HG03066 (cell line): Measurements from ENCODE around the gene ISG20L2.
A peak's percentile ranks its signal among the peaks of the same experiment; 100 is the strongest.

Source experiments
- ATAC-seq: cut with Tn5 transposase; IDR thresholded peaks from one replicate; pipeline ENCODE4 v1.9.1; 2021; ENCODE audit warnings: low read depth; ENCODE audit not compliant: unreplicated experiment

The ISG20L2 gene

DNA sequence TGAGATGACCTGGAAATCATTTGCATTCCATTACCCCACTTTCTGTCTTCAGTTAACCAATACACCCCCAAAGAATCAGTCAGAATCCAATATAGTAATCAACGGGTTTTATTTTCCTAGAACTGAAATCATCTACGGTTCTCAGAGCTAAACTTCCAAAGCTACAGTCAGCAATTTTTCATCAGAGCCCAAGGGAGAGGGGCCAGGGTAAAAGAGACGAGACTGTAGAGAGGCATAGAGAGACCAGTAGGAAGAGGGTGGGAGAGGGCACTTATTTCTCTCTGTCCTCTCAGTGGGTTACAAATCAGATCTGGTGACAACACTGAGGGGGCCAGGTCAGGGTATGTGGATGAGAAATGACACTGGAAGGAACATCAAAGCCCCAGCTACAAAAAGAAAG lies 13.5 kb upstream of the ISG20L2 start:
- no peak for ATAC-seq

DNA sequence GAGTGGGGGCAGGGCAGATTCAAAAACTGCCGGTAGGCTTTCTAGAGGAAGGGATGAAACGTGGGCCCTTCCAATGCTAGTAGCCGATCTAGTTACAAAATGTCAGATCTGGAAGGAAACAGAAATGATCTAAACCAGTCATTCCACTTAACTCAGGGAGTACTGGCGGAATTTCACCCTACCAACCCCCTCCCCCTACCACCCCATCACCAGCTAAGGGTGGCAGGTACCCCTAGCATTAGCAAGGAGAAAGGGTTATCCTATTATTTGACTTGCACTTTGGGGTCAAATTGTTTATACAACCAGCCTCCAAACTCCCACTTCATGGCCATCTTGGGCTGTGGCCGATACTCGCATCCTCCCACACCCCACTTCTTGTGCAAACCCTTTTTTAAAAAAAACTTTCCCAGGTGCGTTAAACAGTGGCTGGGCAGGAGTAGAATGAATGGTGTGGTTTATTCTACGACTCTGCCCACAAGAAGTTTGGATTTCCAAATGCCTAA lies 13.0 kb upstream of the ISG20L2 start:
- peak; percentile 2 for ATAC-seq

DNA sequence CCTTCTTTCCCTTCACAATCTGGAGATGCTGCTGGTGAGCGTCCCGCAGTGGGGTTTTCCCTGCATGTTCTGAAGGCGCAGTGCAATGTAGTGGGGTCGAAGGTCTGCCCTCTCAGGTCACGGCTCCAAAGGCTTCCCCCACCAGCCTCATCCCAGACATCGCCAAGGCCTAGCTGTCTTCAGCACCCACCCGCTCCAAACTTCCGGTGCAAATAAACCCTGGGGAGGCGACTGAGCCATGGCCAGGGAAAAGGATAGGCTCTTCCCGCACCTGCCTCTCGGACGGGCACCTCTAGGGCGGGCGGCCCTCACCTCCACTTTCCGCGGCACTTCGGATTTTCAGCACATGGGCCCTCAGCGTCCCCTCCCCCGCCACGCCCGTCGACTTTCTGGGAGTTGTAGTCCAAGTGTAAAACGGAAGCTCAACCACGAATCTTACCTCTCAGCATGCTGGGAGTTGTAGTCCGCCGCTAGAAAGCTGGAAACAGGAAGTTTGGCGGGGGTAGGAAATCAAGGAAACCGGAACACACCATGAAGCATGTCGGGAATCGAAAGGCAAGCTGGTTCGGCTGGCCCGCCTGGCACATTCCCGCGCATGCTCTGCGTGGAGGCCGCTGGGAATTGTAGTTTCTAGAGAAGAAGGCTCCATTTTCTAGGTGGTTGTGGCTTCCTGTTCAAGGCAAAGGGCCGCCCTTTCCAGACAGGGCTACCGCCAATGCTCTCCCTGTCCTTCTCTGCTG lies 12.3 kb upstream of the ISG20L2 start, which contains the start of gene MRPL24:
MRPL24 (minus strand) TSS at position 348 of the 740 bp plus-strand sequence. CDS start 2,384 bp downstream, outside the sequence.
- ATAC-seq: peak; percentile 79

DNA sequence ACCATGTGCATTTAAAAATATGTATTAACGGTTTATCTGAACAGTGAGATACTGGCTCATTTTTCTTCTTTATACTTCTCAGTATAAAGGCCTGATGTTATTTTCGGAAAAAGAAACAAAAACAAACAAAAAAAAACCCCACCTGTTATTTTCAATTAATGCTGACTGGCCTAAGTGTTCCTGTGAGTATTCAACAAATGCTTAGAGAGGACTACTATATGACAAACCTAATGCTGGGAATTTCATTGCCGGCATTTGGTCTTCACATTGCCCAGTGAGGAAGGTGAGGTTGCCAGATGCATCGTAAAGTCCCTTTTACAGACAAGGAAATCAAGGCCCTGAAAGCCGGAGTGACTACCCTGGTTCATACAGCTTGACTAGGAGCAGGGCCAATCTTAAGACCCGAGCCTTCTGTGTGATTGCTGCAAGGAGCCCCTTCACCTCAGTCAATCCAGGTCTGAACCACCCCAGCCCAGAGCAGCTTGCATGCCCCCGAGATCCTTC lies 11.7 kb upstream of the ISG20L2 start:
- no peak for ATAC-seq

DNA sequence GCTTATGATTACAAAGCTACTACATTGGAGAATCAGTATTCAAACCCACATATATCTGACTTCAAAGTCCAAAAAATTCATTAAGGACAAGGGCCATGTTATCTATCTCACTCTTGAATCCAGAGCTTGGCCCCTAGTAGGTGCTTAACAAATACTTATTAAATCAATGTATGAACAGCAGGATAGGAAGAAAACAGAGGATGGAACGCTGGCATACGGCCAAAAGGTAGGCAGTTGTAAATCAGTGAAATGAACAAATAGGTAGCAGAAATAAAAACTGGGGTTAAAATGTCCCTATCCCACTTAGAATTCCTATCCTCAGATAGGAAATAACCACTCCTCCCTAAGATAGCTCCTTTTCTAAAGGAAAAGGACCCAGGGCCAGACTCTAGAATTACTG lies 10.3 kb upstream of the ISG20L2 start:
- ATAC-seq: no peak

DNA sequence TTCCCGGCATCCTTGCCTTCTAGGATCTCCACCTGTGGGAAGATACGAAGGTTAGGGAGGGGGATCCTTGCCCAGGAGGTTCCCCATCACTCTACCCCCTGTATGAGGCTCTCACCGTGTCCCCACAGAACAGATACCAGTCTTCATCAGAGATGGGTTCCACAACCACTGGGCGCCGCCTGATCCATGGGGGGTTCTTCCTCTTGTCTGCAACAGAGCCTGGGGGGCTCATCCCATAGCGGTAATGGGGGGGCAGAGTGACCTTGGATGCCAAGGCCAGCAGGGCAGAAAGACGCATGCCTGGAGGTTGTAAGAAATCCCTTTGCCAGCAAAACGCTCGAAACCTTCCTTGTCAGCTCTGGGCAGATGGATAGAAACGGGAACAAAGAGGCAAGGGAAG lies 9.8 kb upstream of the ISG20L2 start:
- no peak for ATAC-seq

DNA sequence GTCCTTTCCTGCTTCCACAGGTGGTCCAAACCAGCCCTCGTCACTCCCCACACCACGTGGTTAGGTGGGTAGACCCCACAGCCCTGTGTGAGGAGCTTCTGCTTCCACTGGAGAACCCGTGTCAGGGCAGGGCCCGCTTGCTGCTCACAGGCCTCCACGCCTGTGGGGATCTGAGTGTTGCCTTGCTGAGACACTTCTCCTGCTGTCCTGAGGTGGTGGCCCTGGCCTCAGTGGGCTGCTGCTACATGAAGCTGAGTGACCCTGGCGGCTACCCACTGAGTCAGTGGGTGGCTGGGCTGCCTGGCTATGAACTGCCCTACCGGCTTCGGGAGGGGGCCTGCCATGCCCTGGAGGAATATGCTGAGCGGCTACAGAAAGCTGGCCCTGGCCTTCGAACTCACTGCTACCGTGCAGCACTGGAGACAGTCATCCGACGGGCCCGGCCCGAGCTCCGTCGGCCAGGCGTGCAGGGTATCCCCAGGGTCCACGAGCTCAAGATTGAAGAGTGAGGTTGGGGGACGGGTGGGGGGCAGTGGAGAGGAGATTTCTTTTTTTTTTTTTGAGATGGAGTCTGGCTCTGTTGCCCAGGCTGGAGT lies 5.5 kb upstream of the ISG20L2 start:
- no peak for ATAC-seq

DNA sequence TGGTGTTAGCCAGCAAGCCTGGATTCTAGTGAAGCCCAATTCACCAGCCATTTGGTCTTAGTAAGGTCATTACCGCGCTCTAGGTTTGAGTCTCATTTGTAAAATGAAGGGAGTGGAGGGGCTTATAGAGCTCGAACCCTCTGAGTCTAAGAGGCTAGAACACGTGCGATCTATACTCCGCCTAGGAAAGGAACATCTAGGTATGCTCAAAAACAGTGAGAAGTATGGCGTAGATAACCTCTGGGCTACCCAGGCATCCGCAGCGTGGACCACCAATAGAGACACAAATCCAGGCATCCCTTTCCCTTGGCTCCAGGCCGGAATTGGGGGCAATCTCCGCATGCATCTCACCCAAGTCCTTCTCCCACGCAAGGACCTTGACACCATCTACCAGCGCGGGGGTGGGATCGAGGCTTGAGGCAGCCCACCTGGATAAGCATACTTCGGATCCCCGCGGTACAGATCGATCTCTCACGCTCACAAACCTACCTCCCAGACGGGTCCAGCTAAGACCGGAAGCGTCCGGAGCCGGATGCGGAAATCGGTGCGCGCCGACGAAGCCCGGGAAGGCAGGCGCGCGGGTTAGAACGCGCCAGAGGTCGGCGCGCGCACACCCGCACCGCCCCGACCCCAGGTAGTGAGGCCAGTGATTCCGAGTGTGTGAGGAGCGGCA lies 504 bp downstream of the ISG20L2 start, which contains the start of gene METTL25B:
METTL25B (plus strand) TSS at position 544 of the 673 bp plus-strand sequence. CDS start 636 bp downstream, outside the sequence.
- ATAC-seq: peak; percentile 63

DNA sequence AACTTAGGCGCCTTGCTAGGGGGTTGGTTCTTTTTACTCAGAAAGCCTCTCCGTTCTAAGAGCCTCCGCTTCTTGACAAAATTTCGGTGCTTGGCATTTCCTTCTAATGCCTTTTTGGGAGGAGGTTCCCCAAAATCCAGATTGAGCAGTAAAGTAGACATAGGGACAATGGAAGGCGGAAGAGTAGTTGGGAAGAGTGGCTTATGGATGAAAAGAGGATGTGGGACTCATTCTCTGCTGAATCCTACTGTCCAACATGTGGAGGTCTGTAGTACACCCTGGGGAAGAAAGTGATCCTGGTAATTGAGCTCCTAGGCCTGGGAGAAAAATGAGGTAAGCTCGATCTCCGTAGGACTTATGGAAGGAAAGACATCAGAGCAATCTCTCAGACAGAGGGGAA lies 1.1 kb downstream of the ISG20L2 start:
- ATAC-seq: no peak

DNA sequence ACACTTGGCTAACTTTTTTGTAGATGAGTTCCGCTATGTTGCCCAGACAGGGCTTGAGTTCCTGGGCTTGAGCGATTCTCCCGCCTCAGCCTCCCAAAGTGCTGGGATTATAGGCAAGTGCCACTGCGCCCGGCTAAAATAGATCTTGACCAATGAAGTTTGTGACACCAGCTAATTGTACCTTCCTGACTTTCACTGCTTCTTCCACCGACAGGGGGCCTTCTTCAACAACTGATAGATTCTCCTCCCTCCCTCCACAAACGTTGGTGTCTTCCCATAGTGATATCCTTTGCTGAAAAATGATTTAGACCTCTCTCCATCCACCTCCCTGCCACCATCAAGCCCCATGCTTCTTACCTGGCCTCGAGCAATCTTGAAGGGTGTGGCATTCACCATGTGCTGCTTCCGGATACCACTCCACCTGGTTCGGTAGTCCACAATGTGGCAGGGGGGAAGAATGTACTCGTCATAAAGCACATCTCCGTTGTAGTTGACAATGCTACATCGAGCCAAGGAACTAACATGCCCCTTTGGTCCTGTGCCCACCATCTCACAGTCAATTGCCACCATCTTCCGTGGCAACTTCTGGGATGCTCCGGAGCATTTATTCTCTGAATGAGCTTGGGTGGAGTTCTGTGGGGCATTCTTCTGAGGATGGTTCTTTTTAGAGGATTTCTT lies 1.9 kb downstream of the ISG20L2 start:
- no peak for ATAC-seq

DNA sequence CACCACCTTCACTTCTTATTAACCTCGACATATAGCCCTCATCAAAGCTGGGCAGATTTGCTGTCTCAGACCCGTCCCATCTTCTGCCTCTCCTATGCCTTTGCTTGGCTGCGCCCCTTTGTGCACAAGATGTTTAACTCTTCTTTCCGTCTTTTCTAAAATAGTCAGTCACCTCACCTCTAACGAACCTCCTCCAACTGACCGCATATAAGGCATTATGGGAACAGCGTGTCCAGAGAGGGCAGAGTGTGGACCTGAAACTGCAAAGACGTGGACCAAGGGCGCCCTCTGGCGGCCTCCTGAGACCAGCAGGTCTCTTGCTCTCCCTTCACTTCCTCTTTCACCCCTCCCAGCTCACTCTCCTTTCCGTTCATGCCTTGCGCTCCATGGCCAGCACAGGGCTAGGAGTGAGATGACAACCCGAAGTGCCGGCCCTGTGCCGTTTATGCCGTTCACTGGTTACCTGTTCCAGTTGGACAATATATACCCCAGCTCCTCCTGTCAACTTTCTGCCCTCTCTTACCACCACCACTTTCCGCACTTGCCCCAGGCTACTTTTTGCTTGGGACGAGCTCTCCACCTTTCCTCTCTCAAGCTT lies 2.8 kb downstream of the ISG20L2 start:
- ATAC-seq: peak; percentile 37

DNA sequence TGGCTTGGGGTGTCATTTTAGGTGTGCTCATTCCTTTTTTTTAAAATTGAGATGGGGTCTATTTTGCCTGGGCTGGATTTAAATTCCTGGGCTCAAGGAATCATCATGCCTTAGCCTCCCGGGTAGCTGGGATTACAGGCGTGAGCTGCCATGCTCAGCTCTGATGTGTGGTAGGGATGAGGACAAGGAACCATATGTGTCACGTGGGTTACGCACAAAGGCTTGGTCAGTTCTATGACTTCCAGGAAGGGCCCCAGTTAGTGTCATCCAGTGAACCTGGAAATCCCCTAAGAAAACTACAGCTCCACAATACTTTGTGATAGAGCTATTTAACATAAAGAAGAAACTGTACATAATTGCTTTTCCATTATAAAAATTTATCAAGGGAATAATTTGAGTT lies 7.0 kb downstream of the ISG20L2 start:
- ATAC-seq: no peak

DNA sequence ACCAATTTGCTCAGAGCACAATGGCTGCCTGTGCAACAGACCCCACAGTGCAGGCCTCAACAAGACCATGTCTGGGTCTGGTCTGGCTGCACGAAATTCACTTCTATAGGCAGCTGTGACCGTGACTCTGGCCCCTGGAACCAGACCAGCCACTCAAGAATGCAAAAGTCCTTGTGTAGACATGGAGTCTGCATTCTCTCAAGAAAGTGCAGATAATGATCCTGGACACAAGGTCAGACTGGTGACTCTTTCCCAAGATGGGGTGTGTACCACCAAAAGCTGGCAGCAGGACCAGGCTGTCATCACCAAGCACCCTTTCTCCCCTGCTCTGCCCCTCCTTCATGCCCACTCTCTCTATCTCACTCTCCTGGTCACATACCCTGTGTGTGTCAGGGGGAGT lies 7.4 kb downstream of the ISG20L2 start:
- no peak for ATAC-seq

DNA sequence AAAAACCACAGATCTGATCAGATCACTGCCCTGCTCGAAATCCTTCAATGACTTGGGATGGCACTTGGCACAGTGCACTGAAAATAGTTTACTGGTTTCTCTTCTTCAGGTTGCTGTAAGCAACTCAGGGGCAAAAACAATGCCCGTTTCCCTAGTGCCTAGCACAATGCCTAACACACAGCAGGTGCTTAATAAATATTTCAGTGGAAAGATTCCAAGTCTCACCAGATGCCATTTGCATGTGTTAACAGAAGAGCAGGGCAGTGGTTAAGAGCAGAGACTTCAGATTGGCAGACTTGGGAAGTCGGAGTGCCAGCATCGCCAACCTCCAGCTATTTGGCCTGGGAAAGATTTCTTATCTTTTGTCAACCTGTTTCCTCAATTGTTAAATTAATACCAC lies 11.2 kb downstream of the ISG20L2 start:
- ATAC-seq: no peak

DNA sequence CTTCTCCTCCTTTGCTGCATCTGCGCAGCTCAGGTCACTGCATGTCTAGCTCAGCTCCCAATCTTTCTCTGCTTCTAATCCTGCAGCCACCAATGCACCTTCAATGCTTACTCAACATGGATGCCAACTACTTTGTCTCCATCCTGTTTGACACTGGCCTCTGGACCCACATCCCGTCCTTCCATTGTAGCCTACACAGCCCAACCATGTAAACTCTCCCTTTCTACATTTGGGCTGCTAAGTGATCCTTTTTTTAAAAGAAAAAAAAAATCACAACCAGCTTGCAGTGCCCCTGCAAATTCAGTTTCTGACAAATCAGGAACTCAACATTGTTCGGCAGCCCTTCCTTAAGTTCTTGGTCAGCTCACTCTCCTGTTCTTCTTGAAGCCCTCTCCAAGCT lies 13.7 kb downstream of the ISG20L2 start:
- ATAC-seq: no peak

DNA sequence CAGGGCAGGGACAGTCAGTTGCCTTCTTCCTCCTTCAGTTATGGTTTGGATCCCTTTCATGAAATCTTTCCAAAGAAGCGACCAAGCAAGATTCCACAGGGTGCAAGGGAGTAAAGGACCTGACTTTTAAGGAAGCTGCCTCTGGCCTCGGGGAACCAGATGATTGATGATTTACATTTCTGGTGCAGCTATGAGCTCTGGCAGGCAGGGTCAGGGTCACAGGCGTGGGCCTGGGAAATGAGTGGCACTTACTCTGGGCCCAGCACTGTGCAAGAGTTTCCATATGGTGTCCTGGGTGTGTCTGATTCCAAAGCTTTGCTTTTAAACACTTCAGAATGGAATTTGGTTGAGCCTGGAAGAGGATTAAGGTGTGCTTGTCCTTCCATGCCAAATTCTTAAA lies 15.9 kb downstream of the ISG20L2 start:
- ATAC-seq: no peak

DNA sequence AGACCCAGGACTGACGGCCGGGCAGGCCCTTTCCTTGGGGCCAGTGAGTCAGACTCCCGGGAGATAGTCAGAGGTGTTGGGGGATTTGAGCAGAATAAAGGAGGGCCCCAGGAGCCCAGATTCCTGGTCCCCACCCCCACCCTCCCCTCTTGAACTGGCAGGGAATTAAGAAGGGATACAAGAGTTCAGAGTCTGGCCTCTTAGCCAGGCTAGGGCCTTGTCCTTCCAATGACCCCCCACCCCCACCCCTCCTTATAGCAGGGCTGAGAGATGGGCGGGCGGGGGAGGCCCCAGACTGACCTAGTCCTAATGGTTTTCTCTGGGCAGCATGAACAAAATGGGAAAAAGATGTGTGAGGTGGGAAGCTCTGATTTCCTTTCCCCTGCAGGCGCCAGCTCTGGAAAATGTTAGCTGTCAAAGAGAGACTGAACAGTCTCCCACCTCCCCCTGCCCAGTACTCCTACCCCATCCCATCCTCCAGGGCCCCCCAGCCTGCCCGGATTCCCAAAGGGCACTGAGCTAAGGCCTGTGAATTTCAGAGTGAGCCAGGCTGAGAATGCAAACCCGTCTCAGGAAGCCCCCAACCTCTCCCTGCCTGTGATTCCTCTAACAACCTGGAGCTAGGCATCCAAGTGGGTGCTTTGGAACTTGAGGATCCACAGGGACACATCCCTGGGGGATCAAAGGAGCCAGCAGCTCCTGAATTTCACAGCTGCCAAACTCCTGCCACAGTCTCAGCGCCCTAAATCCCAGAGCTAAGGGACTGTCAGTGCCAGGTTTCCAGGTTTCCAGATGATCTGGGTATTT lies 17.4 kb downstream of the ISG20L2 start:
- no peak for ATAC-seq

DNA sequence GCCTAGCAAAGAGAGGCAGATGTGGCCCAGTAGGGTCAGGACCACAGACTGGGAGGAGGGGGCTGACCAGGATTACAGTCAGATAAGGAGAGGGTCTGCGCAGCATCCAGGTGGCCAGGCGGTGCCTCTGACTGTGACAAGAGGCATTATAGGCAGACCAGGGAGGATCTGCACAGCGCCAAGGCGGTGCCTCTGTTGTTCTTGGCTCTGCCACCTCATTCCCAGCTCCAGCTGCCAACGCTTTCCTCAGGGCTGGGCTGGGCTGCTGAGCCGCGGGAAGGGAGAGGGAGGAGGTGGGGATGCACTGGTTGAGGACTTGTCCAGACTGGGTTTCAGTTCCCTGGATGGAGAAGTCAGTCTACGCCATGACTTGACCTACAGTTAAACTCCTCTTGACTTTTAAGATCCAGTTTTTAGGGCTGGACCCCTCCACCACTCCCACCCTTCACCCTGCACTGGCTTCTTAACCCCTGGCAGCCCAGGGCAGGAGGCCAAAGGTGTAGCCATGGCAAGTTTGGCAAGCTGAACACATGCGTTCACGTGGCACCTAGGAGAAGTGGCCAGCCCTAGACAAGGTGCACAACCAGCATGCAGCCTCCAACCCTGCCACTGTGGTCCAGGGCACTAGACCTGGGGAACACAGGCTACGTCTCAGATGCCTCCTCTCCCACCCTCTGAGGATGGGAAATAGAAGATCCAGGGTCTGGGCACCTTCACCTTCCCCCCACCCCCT lies 18.6 kb downstream of the ISG20L2 start:
- ATAC-seq: no peak

DNA sequence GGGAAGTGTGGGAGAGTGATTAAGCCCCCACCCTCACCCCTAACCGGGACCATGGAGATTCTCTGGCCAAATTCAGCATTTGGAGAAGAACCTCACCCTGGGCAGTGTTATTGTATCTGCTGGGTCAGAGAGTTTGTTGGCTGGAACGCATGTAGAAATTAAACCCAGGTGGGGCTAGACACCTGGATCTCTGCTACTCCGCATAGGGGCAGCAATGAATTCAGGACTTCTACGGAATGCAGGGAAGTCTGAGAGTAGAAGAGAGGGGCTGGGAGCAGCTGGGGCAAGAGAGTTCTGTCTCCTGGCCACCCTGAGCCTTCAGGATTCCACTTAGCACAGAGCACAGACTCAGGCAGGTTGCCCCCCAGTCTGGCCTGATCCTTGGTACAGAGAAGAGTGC lies 19.5 kb downstream of the ISG20L2 start:
- ATAC-seq: no peak
